WERI-Rb-1 (cell line): Measurements from ENCODE around the gene SOX15.

Source experiments
- DNase-seq: peaks from one replicate; pipeline ENCODE4 v3.0.0-alpha.2; 2020
- H3K27ac ChIP-seq: fragments of 250-450 bp; sonication (Bioruptor Pico); 2 replicates; pipeline ENCODE4 v1.5.1; 2020; ENCODE audit warnings: mild to moderate bottlenecking, moderate library complexity
- H3K27me3 ChIP-seq: fragments of 250-450 bp; sonication (Bioruptor Pico); 2 replicates; pipeline ENCODE4 v1.5.1; 2021; ENCODE audit warnings: mild to moderate bottlenecking, low read depth, moderate library complexity; ENCODE audit not compliant: insufficient read depth, severe bottlenecking
- H3K36me3 ChIP-seq: fragments of 250-450 bp; sonication (Bioruptor Pico); 2 replicates; pipeline ENCODE4 v1.5.1; 2020; ENCODE audit warnings: mild to moderate bottlenecking, moderate library complexity
- H3K4me3 ChIP-seq: 2 replicates; pipeline ENCODE4 v1.5.1; 2011; ENCODE audit warnings: low read depth, mild to moderate bottlenecking, control low read depth, low read length
- H3K9me3 ChIP-seq: fragments of 250-450 bp; sonication (Bioruptor Pico); 2 replicates; pipeline ENCODE4 v1.5.1; 2021; ENCODE audit warnings: mild to moderate bottlenecking, moderate library complexity; ENCODE audit not compliant: severe bottlenecking
- CTCF ChIP-seq: IDR thresholded peaks from 2 replicates; pipeline ENCODE4 v1.5.1; 2011; ENCODE audit warnings: low read depth, mild to moderate bottlenecking, control low read depth, inconsistent platforms, low read length

SOX15 gene

DNA sequence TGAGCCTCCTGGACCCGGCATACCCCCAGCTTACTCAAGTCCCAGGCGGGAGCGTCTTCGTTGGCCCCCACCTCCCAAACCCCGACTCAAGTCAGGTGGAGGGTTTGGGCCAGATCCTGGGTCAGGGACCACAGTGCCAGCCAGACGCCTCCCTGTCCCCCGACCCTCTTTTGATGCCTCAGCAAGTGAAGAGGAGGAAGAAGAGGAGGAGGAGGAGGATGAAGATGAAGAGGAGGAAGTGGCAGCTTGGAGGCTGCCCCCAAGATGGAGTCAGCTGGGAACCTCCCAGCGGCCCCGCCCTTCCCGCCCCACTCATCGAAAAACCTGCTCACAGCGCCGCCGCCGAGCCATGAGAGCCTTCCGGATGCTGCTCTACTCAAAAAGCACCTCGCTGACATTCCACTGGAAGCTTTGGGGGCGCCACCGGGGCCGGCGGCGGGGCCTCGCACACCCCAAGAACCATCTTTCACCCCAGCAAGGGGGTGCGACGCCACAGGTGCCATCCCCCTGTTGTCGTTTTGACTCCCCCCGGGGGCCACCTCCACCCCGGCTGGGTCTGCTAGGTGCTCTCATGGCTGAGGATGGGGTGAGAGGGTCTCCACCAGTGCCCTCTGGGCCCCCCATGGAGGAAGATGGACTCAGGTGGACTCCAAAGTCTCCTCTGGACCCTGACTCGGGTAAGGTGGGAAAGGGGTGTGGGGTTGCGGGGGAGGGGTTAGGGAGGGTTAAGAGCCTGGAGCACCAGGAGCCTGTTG lies 26.6 kb downstream of the SOX15 start:
- no peak for DNase-seq
- Histone ChIP-seq H3K9me3 (no peaks in the 10 kb centered on the region), H3K27me3 (no peaks in the 10 kb centered on the region), H3K27ac (no peak overlapping the region), H3K4me3 (no peak overlapping the region; the same call in 1 of the 2 replicates), H3K36me3 (peaks cover 49% of the 10 kb centered on the region)
- TF ChIP-seq CTCF, result no peak

GRCh38 chr17:7562208-7562605 lies 27.7 kb downstream of the SOX15 start:
- TF ChIP-seq CTCF, result no peak
- Histone ChIP-seq H3K27ac (peak overlapping the region; percentile 95), H3K36me3 (peaks cover 44% of the 10 kb centered on the region), H3K27me3 (no peaks in the 10 kb centered on the region), H3K4me3 (peak overlapping the region; percentile 65), H3K9me3 (no peaks in the 10 kb centered on the region)
- DNase-seq, result no peak

DNA sequence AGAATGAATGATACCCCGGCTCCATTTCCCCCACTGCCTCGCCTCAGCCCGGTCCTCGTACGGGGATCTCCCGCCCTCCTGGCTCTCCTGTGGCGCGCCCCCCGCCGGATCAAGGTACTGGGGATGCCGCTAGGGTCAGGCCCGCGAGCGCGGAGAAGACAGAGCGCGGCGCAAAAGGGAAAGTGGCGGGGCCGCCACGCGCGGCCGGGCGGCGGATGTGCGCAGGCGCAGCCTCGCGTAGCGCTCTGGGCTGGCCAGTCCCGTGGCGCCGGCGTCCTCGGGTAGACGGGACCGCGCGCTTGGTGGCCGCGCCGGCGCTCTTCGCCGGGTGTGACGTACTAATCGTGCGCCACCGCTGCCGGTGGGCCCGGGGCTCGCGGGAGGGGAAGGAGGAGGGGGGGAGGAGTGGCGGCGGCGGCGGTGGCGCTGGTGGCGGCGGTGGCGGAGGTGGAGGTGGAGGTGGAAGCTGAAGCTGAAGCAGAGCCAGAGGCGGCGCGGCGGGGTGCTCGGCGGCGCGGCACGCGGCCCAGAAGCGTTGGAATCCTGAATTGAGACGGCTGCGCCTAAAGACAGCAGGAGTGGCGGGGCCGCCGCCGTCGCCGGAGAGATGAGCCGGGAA lies 28.2 kb downstream of the SOX15 start, which contains the start of gene SENP3:
Gene SENP3 (plus strand): TSS at position 331 of the 619 bp plus-strand sequence. CDS start 1,158 bp downstream, outside the sequence.
- Histone ChIP-seq H3K27ac (peak within 1 kb of the TSS; percentile 95), H3K27me3 (no peaks in the 10 kb centered on the region), H3K9me3 (no peaks in the 10 kb centered on the region), H3K4me3 (peak within 1 kb of the TSS; percentile 65), H3K36me3 (peaks cover 39% of the 10 kb centered on the region)
- peak; percentile 88 for DNase-seq
- no peak for TF ChIP-seq CTCF

- Histone ChIP-seq H3K36me3 (peaks cover 38% of the 10 kb centered on the region), H3K27me3 (no peaks in the 10 kb centered on the region), H3K27ac (peak overlapping the region; percentile 95), H3K9me3 (no peaks in the 10 kb centered on the region), H3K4me3 (peak overlapping the region; percentile 65)
- DNase-seq, result peak; percentile 92
- TF ChIP-seq CTCF, result peak; percentile 93
Observed at GRCh38 chr17:7561028-7561575, 28.8 kb downstream of the SOX15 start.

GRCh38 chr17:7560172-7561027 lies 29.5 kb downstream of the SOX15 start:
- Histone ChIP-seq H3K27me3 (no peaks in the 10 kb centered on the region), H3K4me3 (peak overlapping the region; percentile 65), H3K9me3 (no peaks in the 10 kb centered on the region), H3K27ac (peak overlapping the region; percentile 48), H3K36me3 (peaks cover 31% of the 10 kb centered on the region)
- TF ChIP-seq CTCF, result peak; percentile 76
- peak; percentile 82 for DNase-seq
